K562 (cell line): ENCODE data around the gene OBSCN. TPM values are rescaled to one million over a fixed set of nuclear protein-coding genes. Genes with fewer than 3 reads are reported as not detected.

Experiments
- ASH1L ChIP-seq: fragments of 450-650 bp; IDR thresholded peaks from 2 replicates; pipeline ENCODE4 v1.6.1; 2018; ENCODE audit warnings: borderline replicate concordance, mild to moderate bottlenecking, low read depth; ENCODE audit not compliant: partially characterized antibody
- ATF1 ChIP-seq, 2 experiments: fragments of 450-650 bp in 1 of 2; IDR thresholded peaks; 2 replicates each; pipeline ENCODE4 v1.6.1; 2016; ENCODE audit warnings: missing compliant biosample characterization in 1 of 2, missing genetic modification characterization in 1 of 2
- BACH1 ChIP-seq: fragments of 200-800 bp; sonication (Bioruptor generic); IDR thresholded peaks from 2 replicates; pipeline ENCODE4 v1.6.1; 2016; ENCODE audit warnings: missing genetic modification characterization, missing compliant biosample characterization
- CTBP1 ChIP-seq: fragments of 450-650 bp; IDR thresholded peaks from 2 replicates; pipeline ENCODE4 v1.6.1; 2016; ENCODE audit warnings: borderline replicate concordance
- EWSR1 ChIP-seq: fragments of 450-650 bp; IDR thresholded peaks from 2 replicates; pipeline ENCODE4 v1.6.1; 2018; ENCODE audit warnings: borderline replicate concordance, mild to moderate bottlenecking, low read depth, moderate library complexity; ENCODE audit not compliant: partially characterized antibody
- FOXA1 ChIP-seq: fragments of 450-650 bp; IDR thresholded peaks from 2 replicates; pipeline ENCODE4 v1.6.1; 2016; ENCODE audit warnings: mild to moderate bottlenecking, borderline replicate concordance
- GABPA ChIP-seq: fragments of 200-800 bp; sonication (Bioruptor generic); conservative IDR thresholded peaks from 2 replicates; pipeline ENCODE4 v1.6.1; 2016; ENCODE audit warnings: low read depth, missing genetic modification characterization, missing compliant biosample characterization
- HEY1 ChIP-seq: fragments of 250-450 bp; sonication (Bioruptor Pico); IDR thresholded peaks from 2 replicates; pipeline ENCODE4 v1.5.0; 2020; ENCODE audit warnings: mild to moderate bottlenecking, moderate library complexity, borderline replicate concordance
- LCOR ChIP-seq: sonication (generic); formaldehyde crosslinking; IDR thresholded peaks from 2 replicates; pipeline ENCODE4 v1.8.0; 2022; ENCODE audit warnings: mild to moderate bottlenecking, missing genetic modification reagents
- MCM3 ChIP-seq: fragments of 450-650 bp; IDR thresholded peaks from 2 replicates; pipeline ENCODE4 v1.6.1; 2016
- NELFE ChIP-seq: IDR thresholded peaks from 2 replicates; pipeline ENCODE4 v1.6.1; 2011; ENCODE audit warnings: mild to moderate bottlenecking; ENCODE audit not compliant: insufficient read depth, insufficient read length
- NFE2L1 ChIP-seq: fragments of 450-650 bp; IDR thresholded peaks from 2 replicates; pipeline ENCODE4 v1.6.1; 2016; ENCODE audit warnings: missing genetic modification characterization, low read depth, mild to moderate bottlenecking, missing compliant biosample characterization, moderate library complexity, borderline replicate concordance
- NONO ChIP-seq, 2 experiments: fragments of 200-400 bp in 1 of 2; fragments of 450-650 bp in 1 of 2; formaldehyde crosslinking in 1 of 2; IDR thresholded peaks; 2 replicates each; pipeline ENCODE4 v1.6.1; 2017; ENCODE audit warnings: low read depth in 2 of 2, mild to moderate bottlenecking in 2 of 2, moderate library complexity in 2 of 2, low read length in 1 of 2
- PML ChIP-seq: IDR thresholded peaks from 2 replicates; pipeline ENCODE4 v1.6.1; 2012; ENCODE audit warnings: low read length, inconsistent platforms
- SPI1 ChIP-seq: IDR thresholded peaks from 2 replicates; pipeline ENCODE4 v1.6.1; 2011; ENCODE audit warnings: low read depth, low read length, control low read depth, borderline replicate concordance
- TCF7 ChIP-seq: sonication (generic); IDR thresholded peaks from 2 replicates; pipeline ENCODE4 v1.6.1; 2016; ENCODE audit warnings: antibody characterized with exemption, borderline replicate concordance
- ZBTB17 ChIP-seq: fragments of 450-650 bp; formaldehyde crosslinking; IDR thresholded peaks from 2 replicates; pipeline ENCODE4 v1.4.0; 2020; ENCODE audit warnings: mild to moderate bottlenecking
- ZBTB8A ChIP-seq: fragments of 450-650 bp; IDR thresholded peaks from 2 replicates; pipeline ENCODE4 v1.6.1; 2018; ENCODE audit warnings: mild to moderate bottlenecking, moderate library complexity; ENCODE audit not compliant: partially characterized antibody
- ZNF780A ChIP-seq: fragments of 250-450 bp; sonication (Bioruptor Pico); IDR thresholded peaks from 2 replicates; pipeline ENCODE4 v1.5.0; 2021; ENCODE audit warnings: mild to moderate bottlenecking
- ZNF785 ChIP-seq: fragments of 250-450 bp; sonication (Bioruptor Pico); IDR thresholded peaks from 2 replicates; pipeline ENCODE4 v1.4.0; 2020; ENCODE audit warnings: mild to moderate bottlenecking
- ZNF79 ChIP-seq: fragments of 250-450 bp; sonication (Bioruptor Pico); IDR thresholded peaks from 2 replicates; pipeline ENCODE4 v1.4.0; 2020; ENCODE audit warnings: low read depth, mild to moderate bottlenecking, moderate library complexity
- polyA plus RNA-seq, 8 experiments: library from polyadenylated mRNA; depleted of rRNA in 4 of 8; stranded (reverse) in 5 of 8; unstranded in 3 of 8; fragments of >200 nt; fragmentation: Nextera tagmentation in 2 of 8; fragmentation: Illumina TruSeq in 1 of 8; extraction: Ambion mirVana in 2 of 8; extraction: Trizol in 1 of 8; gene quantifications; 2 replicates each; pipeline versions ENCODE4 v1.2.1 to v1.2.3, GENCODE V29; 2011 to 2014; ENCODE audit warnings: inconsistent platforms in 1 of 8, missing spikeins in 1 of 8
- total RNA-seq, 7 experiments: library from RNA; depleted of rRNA in 6 of 7; stranded (reverse); fragments of >200 nt in 6 of 7; fragmentation: Illumina TruSeq in 2 of 7; extraction: Trizol in 2 of 7; gene quantifications; 2 replicates each; pipeline versions ENCODE4 v1.2.1 to v1.2.3, GENCODE V29; 2011 to 2021; ENCODE audit warnings: low replicate concordance in 1 of 7
- TF ChIP-seq, protein P1 (sequence below): fragments of 450-650 bp; formaldehyde crosslinking; IDR thresholded peaks from 2 replicates; pipeline ENCODE4 v1.4.0; 2020; ENCODE audit warnings: mild to moderate bottlenecking, moderate library complexity
- TF ChIP-seq, protein P2 (sequence below): fragments of 200-400 bp; formaldehyde crosslinking; IDR thresholded peaks from 2 replicates; pipeline ENCODE4 v1.6.1; 2017; ENCODE audit warnings: mild to moderate bottlenecking, low read depth, low read length, moderate library complexity
- TF ChIP-seq, protein P3 (sequence below): fragments of 250-450 bp; sonication (Bioruptor Pico); IDR thresholded peaks from 2 replicates; pipeline ENCODE4 v1.5.0; 2021

Gene OBSCN
- total and polyA plus RNA-seq, 9 of the 15 experiments (the other 6 are each of a cell fraction or from before 2014, with no cell fraction given): 0.18 to 19.7 (median 3.6) TPM

GRCh38 chr1:228164561-228165371 is 43.1 kb upstream of the OBSCN start (continued):
- TF ChIP-seq, protein P1, sequence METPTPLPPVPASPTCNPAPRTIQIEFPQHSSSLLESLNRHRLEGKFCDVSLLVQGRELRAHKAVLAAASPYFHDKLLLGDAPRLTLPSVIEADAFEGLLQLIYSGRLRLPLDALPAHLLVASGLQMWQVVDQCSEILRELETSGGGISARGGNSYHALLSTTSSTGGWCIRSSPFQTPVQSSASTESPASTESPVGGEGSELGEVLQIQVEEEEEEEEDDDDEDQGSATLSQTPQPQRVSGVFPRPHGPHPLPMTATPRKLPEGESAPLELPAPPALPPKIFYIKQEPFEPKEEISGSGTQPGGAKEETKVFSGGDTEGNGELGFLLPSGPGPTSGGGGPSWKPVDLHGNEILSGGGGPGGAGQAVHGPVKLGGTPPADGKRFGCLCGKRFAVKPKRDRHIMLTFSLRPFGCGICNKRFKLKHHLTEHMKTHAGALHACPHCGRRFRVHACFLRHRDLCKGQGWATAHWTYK (CRISPR knock-in tag): 0 out of 2 replicates have a peak, but pooled peaks have one; percentile 20
- TF ChIP-seq ZBTB8A: no peak
- no peak for TF ChIP-seq MCM3
- TF ChIP-seq PML: peak; percentile 49; the same call in 1 of the 2 replicates
- no peak for TF ChIP-seq NFE2L1 (tag)
- TF ChIP-seq NELFE: no peak
- TF ChIP-seq ATF1 (CRISPR knock-in tag; IDR thresholded peaks at IDR 0.05): no peak
- no peak for TF ChIP-seq ATF1 (tag; IDR thresholded peaks at IDR 0.05)
- TF ChIP-seq GABPA (tag): no peak
- no peak for TF ChIP-seq EWSR1
- TF ChIP-seq, protein P2, sequence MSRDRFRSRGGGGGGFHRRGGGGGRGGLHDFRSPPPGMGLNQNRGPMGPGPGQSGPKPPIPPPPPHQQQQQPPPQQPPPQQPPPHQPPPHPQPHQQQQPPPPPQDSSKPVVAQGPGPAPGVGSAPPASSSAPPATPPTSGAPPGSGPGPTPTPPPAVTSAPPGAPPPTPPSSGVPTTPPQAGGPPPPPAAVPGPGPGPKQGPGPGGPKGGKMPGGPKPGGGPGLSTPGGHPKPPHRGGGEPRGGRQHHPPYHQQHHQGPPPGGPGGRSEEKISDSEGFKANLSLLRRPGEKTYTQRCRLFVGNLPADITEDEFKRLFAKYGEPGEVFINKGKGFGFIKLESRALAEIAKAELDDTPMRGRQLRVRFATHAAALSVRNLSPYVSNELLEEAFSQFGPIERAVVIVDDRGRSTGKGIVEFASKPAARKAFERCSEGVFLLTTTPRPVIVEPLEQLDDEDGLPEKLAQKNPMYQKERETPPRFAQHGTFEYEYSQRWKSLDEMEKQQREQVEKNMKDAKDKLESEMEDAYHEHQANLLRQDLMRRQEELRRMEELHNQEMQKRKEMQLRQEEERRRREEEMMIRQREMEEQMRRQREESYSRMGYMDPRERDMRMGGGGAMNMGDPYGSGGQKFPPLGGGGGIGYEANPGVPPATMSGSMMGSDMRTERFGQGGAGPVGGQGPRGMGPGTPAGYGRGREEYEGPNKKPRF: no peak
- TF ChIP-seq ZBTB17: no peak
- TF ChIP-seq, protein P3, sequence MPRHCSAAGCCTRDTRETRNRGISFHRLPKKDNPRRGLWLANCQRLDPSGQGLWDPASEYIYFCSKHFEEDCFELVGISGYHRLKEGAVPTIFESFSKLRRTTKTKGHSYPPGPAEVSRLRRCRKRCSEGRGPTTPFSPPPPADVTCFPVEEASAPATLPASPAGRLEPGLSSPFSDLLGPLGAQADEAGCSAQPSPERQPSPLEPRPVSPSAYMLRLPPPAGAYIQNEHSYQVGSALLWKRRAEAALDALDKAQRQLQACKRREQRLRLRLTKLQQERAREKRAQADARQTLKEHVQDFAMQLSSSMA (CRISPR knock-in tag): no peak
- no peak for TF ChIP-seq ZNF780A (CRISPR knock-in tag)
- no peak for TF ChIP-seq BACH1 (tag)
- TF ChIP-seq SPI1: peak; percentile 96
- no peak for TF ChIP-seq ZNF79
- no peak for TF ChIP-seq HEY1 (CRISPR knock-in tag)
- TF ChIP-seq LCOR: peak; percentile 29
- no peak; the same call in 1 of the 2 replicates for TF ChIP-seq TCF7
- 0 out of 4 replicates have a peak, but pooled peaks of 1 of the 2 experiments have one; percentile 27 for TF ChIP-seq NONO (IDR thresholded peaks at IDR 0.05; ENCODE audit: low read depth in 2 of 2, low read length in 1 of 2)
- peak; percentile 99 for TF ChIP-seq CTBP1
- TF ChIP-seq ASH1L: no peak
- TF ChIP-seq FOXA1: no peak
- no peak for TF ChIP-seq ZNF785 (CRISPR knock-in tag)
